ENCODE measurements around the gene PDHX.
"Not testable (repeated sequence)": the region's sequence is repeated elsewhere in the genome, so short reads cannot be mapped to it uniquely, and the experiment has no call there.

The PDHX gene

GRCh38 chr11:34997952-34998528 is 81.6 kb downstream of the PDHX start:
- DNase-seq = no peak

GRCh38 chr11:34999453-34999852 is 83.0 kb downstream of the PDHX start:
- no peak for DNase-seq

- DNase-seq = no peak
Observed at GRCh38 chr11:35003186-35003585, 86.8 kb downstream of the PDHX start.

- no peak for DNase-seq
Observed at GRCh38 chr11:35003658-35004057, 87.2 kb downstream of the PDHX start.

DNA sequence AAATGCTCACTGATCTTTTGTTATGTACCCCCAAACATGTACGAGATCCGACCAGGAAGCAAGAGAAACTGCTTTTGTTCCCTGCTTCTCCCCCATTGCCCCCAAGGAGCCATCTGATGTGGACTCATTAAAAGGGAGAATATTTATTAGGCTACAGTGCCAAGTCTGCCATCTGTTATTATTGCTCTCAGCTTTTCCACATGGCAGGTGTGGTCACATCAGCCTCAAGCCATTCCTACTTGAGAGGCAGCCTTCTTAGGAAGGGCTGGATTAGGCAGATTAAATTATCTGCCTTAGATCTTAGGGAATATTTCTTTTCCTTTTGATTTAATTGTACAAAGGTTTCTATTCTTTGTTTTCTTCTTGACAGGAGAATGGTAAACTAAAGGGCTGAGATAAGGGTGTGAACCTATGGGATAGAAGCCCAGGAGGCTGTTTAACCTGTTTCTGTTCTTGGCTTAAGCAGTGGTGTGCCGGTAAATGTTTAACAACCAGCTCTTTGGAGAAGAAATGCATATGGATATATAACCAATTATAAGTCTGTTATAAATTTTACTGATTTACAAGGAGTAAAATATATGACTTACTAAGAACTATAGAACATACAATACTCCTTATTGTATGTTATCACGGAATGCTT is 88.8 kb downstream of the PDHX start:
- DNase-seq = no peak

- no peak for DNase-seq
Observed at GRCh38 chr11:35006389-35007128, 90.1 kb downstream of the PDHX start.

- DNase-seq = no peak
Observed at GRCh38 chr11:35007277-35007676, 90.9 kb downstream of the PDHX start.

DNA sequence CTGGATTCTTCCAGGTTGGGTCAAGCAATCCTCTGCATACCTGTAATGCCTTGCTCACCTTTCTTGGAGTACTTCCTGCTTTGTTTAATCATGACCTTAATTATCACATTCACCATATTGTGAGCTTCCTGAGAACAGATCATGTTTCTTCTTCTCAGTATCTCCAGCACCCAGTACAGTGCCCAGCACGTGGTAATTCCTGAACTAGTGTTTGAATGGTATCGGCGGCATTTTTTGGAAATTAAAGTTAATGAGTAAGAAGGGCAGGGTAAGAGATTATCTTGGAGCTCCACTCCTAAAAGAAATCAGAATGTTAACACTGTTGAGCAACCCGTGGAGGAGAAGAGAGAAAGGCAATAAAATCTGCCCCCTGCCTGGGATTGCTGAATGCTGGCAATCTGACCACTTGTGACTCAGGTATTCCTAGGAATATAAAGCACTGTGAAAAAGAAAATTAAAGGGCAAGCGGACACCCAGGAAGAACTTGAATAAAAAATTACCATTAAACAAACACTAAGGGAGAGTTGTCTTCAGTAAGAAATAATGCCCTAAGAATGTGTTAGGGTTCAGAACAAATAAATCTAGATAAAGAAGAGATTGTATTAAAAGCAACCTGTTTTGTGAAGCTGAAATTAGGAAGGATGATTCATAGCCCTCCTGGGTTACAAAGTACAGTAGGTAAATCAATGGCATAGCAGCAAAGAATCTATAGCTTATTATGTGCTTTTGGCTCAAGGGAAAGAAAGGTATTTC is 92.9 kb downstream of the PDHX start:
- DNase-seq = no peak

GRCh38 chr11:35009944-35010342 is 93.5 kb downstream of the PDHX start:
- no peak for DNase-seq

DNA sequence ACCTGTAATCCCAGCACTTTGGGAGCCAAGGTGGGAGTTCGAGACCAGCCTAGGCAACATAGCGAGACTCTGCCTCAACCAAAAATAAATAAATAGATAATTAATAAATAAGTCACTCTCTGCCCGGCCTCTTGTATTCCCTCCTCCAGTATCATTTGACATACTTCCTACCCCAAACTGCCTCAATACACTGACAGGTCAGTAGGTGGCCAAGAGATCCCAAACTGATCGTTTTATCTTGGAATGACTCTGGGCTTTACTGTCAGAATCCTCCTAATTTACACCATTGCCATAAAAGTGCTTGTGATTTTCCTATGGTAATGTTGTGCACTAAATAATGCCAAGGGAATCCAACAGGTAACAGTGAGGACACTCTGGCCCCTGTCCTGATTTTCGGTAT is 94.2 kb downstream of the PDHX start:
- no peak for DNase-seq

DNA sequence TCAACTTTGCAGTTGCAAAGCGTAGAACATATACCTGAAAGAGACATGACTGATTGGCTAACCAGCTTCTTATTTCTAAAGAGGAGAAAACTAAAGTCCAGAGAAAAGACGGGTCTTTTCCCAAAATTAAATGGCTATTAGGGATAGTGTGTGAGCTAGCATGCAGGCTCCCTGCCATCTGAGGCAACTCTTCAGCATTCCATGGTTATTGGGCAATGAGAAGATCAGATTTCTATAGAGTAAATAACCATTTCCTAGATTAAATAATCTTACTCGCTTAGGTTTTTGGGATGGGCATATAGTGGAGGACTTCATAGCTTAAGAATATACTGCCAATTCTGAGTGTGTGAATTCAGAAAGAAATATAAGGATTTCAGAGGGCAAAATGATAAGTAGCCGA is 95.0 kb downstream of the PDHX start:
- no peak for DNase-seq

DNA sequence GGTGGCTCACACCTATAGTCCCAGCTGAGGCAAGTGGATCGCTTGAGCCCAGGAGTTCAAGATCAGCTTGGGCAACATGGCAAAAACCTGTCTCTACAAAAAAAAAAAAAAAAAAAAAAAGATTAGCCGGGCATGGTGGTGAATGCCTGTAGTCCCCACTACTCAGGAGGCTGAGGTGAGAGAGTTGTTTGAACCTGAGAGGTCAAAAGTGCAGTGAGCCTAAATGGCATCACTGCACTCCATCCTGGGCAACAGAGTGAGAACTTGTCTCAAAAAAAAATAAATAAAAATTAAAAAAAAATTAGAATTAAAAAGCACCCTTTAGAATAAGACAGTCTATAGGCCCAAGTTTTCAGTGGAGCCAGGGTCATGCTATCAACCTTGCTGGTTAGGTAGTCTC is 95.5 kb downstream of the PDHX start:
- no peak for DNase-seq

DNA sequence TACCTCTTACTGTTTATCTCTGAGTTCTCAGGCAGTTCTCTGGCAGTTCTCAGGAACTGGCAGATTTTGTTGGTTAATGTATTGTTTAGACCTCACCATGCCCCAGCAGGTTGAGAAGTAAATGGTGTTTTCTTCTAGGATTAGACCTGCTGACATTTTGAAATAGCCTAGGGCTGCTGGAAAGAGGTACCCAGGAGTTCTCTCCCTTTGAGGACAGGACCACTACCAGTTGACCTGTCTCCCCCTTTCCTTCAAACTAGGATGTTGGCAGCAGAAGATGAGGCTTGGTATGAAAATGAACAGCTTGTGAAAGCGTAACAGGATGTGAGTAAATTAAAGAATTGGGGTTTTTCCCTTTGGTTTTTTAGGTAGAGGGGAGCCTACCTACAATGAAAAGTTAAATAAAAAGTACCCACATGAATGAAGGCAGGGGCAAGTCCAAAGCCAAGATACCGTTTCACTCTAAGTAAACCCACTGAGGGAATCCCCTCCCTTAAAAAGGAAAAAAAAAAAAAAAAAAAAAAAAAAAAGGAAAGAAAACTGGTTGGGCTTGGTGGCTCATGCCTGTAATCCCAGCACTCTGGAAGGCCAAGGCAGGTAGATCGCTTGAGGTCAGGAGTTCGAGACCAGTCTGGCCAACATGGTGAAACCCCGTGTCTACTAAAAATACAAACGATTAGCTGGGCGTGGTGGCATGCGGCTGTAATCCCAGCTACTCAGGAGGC is 96.2 kb downstream of the PDHX start:
- DNase-seq = no peak

DNA sequence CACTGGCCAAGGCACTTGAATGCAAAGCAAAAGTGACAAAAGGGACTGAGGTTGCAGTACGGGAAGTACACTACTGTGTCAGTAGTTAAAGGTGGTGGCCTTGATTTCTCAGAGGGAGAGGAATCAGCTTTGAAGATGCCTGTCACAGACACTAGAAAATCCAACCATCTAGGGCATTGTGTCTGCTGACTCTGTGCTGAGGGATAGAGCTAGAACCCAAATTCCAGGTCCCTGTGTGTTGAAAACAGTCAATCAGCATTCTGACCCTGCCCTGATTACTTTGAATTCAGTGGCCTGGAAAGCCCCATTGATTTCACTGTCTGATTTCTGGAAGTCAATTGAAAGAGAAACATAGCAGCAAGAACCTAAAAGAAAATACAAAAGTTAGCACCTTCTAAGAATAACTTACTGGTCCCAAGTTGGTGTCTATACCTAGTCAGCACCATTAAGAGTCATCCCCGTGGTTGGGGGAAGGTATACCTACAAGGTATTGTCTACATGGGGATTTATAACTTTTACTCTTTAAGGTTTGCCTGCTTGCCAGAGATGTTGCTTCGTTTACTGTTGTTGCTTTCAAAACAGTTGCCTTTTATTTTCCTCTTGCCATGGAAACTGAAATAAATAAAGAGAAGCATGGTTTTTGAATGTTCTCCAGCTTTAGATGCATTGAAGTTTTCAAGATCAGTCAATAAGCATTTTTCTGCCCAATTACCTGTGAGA is 97.3 kb downstream of the PDHX start:
- DNase-seq = no peak

- DNase-seq = no peak
Observed at GRCh38 chr11:35014346-35014745, 97.9 kb downstream of the PDHX start.

GRCh38 chr11:35015621-35016387 is 99.4 kb downstream of the PDHX start:
- DNase-seq = no peak

GRCh38 chr11:35016916-35017315 is 100.5 kb downstream of the PDHX start:
- DNase-seq = no peak

- DNase-seq = no peak
Observed at GRCh38 chr11:35017528-35018342, 101.3 kb downstream of the PDHX start.

DNA sequence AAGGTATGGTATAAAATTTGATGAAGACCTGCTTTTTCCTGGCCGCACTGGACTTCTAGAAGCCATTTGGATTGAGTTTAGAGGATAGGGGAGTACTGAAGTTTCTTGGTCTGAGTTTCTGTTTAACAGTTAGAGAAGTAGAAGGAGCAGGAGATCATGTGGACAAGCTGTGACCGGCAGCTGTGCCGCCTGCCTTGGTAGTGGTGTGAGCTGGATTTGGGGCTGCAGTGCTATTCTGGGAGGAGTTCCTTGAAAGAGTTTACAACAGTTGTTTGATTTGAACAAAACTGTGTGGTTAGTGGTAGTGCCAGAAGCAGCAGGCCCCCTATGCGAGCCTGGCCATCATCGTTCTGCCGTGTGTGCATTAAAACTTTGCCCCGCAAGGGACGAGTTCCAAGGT is 105.2 kb downstream of the PDHX start:
- DNase-seq = no peak

- DNase-seq = not testable (repeated sequence)
Observed at GRCh38 chr11:35023940-35024339, 107.5 kb downstream of the PDHX start.

GRCh38 chr11:35028007-35028406 is 111.6 kb downstream of the PDHX start:
- not testable (repeated sequence) for DNase-seq

All from DMS79 treated with DMSO at 0.1 percent for 48 hours (cell line).